Stimulated activated CD8-positive, alpha-beta memory T cell treated with anti-CD3 and anti-CD28 coated beads, Interleukin-7, amount 100 ng/mL, for 24 hours (primary cell): ENCODE data around the gene LFNG.

ENCODE experiments used
- DNase-seq: peaks from one replicate; pipeline ENCODE4 v3.0.0-alpha.2; 2020; ENCODE audit warnings: low read depth

LFNG gene

DNA sequence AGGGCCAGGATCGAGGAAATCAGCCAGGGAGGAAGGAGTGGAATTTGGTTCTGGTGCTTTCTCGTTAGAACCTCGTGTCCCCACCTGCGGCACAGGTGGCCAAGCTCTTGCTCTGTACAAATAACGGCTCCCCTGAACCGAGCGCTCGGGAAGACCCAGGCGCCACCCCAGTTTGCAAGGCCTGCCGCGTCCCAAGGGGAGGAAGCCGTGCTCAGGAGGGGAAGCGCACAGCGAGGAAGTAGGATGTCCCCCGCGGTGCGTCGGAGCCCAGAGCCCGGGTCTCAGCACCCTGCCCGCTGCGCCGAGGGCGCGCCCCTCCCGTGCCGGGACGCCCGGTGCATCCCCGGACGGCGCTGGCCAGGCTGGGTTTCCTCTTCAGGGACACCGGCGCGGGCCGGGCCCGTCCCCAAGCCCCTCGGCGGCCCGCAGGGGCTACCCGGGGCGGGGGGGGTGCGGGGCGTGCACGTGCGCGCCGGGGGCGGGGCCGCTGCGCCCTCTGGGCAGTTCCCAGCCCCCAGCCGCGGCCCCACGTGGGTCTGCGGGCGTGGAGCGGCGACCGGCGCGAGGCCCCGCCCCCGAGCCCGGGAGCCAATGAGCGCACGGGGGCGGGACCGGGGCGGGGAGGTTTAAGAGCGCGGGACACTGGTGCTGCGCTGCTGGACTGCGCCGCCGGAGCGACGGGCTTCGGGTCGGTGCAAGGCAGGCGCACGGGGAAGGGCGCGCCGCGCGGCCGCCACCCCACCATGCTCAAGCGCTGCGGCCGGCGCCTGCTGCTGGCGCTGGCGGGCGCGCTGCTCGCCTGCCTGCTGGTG is at the start of gene LFNG:
LFNG (plus strand) TSS at position 656 of the 812 bp plus-strand sequence; CDS start at position 744, 88 bp downstream.
- no peak for DNase-seq

DNA sequence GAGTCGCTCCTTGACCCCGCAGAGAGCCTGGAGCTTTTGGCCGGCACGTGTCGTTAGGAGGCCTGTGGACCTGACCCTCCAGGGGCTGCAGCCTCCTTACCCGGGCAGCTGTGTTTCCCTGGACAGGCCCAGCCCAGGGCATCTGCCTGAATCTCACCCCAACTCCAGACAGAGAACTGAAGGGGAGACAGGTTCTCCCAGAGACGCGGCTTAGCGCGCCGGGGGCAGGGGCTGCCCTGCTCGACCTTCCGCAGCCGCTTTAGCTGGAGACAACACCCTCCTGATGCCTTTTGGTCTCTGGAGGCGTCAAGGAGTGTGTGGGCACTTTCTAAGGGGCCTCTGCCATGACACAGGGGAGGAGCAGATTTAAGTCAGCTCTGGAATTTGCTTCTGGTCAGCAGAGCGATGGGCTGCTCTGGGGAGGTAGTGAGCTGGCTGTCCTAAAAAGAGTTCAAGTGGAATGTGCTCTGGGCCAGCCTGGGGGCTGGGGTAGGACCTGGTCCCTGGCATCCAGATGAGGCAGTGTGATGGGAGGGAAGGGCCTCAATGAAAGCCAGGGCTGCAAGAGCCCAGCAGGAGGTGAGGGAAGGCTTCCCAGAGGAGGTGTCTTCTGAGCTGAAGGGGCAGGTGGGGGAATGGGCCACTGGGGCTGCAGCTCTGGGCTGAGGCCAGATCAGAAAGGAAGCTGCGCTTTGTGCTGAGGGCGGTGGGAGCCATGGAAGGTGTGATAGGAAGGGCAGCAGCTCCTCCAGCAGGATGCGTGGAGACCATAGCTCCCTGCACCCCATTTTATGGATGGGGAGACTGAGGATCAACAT is 49.2 kb upstream of the LFNG start:
- DNase-seq = no peak

GRCh38 chr7:2471022-2471329 is 48.6 kb upstream of the LFNG start:
- no peak for DNase-seq

- DNase-seq = no peak
Observed at GRCh38 chr7:2471396-2471795, 48.2 kb upstream of the LFNG start.

DNA sequence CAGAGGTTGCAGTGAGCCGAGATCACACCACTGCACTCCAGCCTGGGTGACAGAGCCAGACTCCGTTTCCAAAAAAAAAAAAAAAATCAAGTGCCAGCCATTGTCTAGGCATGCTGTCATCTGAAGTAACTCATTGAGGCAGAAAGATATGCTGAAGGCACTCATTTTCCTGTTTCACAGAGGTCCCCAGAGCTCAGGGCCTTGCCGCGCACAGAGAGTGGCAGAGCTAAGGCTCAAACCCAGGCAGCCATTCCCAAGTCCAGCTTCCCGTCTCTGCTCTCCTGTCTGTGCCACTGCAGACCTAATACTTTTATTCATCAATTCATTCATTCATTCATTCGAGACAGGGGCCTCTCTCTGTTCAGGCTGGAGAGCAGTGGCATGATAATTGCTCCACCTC is 46.8 kb upstream of the LFNG start:
- DNase-seq = no peak

DNA sequence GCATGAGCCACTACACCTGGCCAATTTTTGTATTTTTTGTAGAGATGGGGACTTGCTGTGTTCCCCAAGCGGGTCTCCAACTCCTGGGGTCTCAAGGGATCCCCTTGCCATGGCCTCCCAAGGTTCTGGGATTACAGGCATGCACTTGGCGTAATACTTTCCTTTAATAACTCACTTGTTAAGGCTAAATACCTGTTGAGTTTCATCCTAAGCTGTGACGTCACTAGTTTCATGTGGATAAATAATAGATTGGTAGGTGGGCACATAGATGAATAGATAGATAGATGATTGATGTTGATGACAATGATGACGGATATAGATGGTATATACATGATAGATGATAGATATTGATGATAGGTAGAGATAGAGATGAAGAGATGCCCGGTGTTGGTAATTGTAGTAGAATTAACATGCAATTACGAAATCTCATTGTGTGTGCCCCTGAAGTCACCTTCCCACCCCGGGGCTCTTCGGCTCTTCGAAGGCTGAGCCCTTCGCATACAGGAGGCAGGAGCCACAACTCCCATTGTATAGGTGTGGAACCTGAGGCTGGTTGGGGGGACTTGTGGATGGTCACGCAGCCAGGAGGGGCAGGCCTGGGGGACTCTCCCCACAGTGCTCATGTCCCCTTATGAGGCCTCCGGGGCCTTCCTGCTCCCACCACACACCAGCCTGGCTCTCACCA is 45.9 kb upstream of the LFNG start:
- DNase-seq = no peak

GRCh38 chr7:2474224-2474623 is 45.4 kb upstream of the LFNG start:
- no peak for DNase-seq

- DNase-seq = no peak
Observed at GRCh38 chr7:2474813-2475677, 44.5 kb upstream of the LFNG start.

- no peak for DNase-seq
Observed at GRCh38 chr7:2475678-2476015, 43.9 kb upstream of the LFNG start.

DNA sequence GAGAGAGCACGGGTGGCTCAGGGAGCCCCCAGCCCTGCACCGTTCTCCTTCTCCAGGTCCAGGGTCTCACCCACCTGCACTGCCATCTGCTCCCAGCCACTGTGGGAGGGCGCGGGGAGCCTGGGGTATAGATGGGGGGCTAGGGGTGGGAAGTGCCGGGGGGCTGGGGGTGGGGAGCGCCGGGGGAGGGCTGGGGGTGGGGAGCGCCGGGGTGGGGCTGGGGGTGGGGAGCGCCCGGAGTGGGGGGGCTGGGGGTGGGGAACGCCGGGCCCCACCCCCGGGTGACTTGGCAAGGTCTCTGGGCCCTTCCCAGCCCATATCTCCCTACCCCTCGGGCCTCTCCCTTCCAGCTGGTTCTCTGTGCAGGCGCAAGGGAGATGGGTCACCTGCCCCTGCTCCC is 43.3 kb upstream of the LFNG start, which contains the start of gene GRIFIN:
GRIFIN (minus strand) TSS at position 101 of the 400 bp plus-strand sequence; CDS start at position 86, 15 bp downstream.
- DNase-seq = no peak

GRCh38 chr7:2476776-2477446 is 42.7 kb upstream of the LFNG start:
- DNase-seq = no peak

GRCh38 chr7:2477447-2478398 is 41.9 kb upstream of the LFNG start:
- peak; percentile 10 for DNase-seq

DNA sequence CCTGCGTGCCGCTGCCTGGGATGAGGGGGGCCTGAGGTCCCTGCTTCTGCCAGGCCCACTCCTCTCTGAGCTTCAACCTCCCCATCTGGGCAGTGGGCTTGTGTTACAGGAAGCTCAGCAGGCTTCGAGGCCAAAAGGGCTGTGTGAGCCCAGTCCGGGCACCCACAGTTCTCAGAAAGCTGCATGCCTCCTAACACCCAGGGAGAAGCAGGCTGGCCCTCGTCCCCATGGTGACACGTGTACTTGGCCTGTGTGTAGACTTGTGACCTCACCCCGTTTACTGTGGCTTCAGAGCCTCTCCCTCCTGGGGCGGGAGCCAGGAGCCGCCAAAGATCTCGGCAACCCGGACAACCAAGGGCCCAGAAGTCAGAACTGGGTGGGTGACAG is 41.2 kb upstream of the LFNG start:
- no peak for DNase-seq

GRCh38 chr7:2478800-2479199 is 40.8 kb upstream of the LFNG start:
- no peak for DNase-seq

- DNase-seq = no peak
Observed at GRCh38 chr7:2479276-2480069, 40.1 kb upstream of the LFNG start.

DNA sequence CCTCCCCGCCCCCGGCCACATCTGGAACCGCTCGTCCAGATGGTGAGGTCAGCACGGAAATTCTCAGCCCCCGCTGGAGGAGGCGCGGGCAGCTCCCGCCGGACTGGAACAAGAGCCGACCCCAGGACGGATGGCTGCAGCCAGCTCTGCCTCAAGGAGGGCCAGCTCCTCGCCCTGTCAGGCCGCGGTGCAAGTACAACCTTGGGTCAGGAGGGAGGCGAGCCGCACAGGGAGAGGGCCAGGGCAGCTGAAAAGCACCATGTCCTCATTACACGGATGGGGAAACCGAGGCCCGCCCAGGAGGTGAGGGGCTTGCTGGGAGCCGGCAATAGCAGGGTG is 39.5 kb upstream of the LFNG start:
- DNase-seq = no peak

DNA sequence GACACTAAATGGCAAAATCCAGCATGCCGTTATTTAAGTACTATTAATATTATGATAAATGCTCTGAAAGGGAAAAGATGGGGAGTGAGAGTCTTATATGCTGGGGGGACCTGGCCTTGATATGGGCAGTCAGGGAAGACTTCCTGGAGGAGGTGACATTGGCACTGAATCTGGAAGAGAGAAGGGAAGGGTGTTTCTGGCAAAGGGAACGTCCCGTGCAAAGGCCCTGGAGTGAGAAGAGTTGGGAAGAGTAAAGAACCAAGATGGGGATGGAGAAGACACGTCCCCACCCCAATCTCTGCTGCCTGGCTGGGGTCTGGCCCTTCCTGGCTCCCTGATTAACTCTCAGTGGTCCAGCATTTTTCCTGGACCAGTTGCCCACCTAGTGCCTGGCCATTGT is 38.4 kb upstream of the LFNG start:
- no peak for DNase-seq

DNA sequence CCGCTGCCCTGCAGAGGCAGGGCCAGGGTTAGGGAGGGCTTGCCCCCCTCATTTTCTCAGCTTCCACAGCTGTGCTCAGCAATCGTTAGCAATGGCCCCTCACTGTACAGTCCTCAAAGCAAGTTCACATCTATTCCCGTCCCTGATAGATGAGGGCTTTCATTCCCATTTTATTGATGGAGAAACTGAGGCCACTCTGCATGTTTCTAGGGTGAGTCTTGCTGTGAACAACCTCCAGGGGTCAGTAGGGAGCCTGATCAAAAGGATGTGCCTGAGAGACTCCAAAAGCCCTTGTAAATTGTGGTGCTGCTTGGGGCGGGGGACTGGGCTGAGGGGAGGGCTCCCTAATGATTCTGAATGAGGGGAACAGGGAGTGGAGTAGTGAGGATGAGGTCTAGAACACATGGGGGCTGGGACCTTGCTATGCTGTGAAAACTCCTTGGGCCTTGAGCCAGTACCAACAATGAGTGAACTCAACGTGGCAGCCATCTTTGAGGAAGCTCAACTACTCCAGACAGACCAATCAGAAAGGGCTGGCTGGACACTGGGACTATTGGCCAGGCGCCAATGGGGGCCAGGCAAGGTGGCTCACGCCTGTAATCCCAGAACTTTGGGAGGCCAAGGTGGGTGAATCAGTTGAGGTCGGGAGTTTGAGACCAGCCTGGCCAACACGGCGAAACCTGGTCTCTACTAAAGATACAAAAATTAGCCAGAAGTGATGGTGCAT is 36.7 kb upstream of the LFNG start:
- DNase-seq = no peak

- no peak for DNase-seq
Observed at GRCh38 chr7:2483494-2483893, 36.1 kb upstream of the LFNG start.
